Astrocyte (in vitro differentiated cells and primary cell): ENCODE results near the gene SPAG6.

ENCODE experiments used
- EZH2 ChIP-seq: IDR thresholded peaks from 2 replicates; pipeline ENCODE4 v1.6.1; 2012; ENCODE audit warnings: mild to moderate bottlenecking, low read length, inconsistent platforms; ENCODE audit not compliant: insufficient read depth
- TF ChIP-seq, protein P1 (sequence below): IDR thresholded peaks from 2 replicates; pipeline ENCODE4 v1.5.1; 2011; ENCODE audit warnings: low read depth, mild to moderate bottlenecking, inconsistent platforms, low read length, moderate library complexity; ENCODE audit not compliant: insufficient read depth

DNA sequence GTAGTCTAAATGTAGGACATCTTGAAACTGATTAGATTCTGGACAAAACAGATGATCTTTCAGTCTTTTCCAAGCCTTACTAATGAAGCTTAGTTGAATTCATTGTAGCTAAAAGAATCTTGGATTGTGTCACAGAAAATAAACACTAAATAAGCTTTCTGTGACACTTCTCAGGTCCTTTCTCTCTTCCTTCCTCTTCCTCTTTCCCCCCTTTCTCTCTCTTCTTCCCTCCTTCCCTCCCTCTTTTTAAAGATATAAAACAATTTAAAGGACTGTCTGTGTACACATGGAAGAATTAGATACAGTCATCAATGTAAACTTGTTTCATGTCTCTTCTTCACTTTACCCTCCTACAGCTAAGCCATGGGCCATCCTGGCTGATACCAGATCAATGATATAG lies 34.4 kb upstream of the SPAG6 start:
- TF ChIP-seq, protein P1, sequence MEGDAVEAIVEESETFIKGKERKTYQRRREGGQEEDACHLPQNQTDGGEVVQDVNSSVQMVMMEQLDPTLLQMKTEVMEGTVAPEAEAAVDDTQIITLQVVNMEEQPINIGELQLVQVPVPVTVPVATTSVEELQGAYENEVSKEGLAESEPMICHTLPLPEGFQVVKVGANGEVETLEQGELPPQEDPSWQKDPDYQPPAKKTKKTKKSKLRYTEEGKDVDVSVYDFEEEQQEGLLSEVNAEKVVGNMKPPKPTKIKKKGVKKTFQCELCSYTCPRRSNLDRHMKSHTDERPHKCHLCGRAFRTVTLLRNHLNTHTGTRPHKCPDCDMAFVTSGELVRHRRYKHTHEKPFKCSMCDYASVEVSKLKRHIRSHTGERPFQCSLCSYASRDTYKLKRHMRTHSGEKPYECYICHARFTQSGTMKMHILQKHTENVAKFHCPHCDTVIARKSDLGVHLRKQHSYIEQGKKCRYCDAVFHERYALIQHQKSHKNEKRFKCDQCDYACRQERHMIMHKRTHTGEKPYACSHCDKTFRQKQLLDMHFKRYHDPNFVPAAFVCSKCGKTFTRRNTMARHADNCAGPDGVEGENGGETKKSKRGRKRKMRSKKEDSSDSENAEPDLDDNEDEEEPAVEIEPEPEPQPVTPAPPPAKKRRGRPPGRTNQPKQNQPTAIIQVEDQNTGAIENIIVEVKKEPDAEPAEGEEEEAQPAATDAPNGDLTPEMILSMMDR = no peak
- no peak for TF ChIP-seq EZH2
